Effector CD4-positive, alpha-beta T cell (primary cell): ENCODE measurements around the gene C14orf93.

Experiments used
- DNase-seq: peaks from one replicate; pipeline ENCODE4 v3.0.0-alpha.2; 2020
- total RNA-seq: gene quantifications from one replicate; lab custom pipeline; 2026; lab: John Stamatoyannopoulos, UW

C14orf93 gene
- total RNA-seq = 12.2 reads per million, percentile 36 among the genes with 10 or more reads in this experiment

- DNase-seq = peak; percentile 70
These were observed at the start of gene C14orf93 for GRCh38 chr14:23009939-23010726. TSS of gene C14orf93 (minus strand) at chr14:23010143. CDS start at chr14:22999023, 11,120 bp downstream.

- no peak for DNase-seq
These were observed 48.9 kb upstream of the C14orf93 start for GRCh38 chr14:23058654-23059504.

- DNase-seq = peak; percentile 85
These were observed 48.1 kb upstream of the C14orf93 start for GRCh38 chr14:23057757-23058653.

GRCh38 chr14:23056956-23057756 lies 47.2 kb upstream of the C14orf93 start, which contains the start of gene CDH24:
TSS of gene CDH24 (minus strand) at chr14:23057520. CDS start at chr14:23055733, 1,787 bp downstream.
- DNase-seq = peak; percentile 64

GRCh38 chr14:23056145-23056955 lies 46.4 kb upstream of the C14orf93 start:
- DNase-seq = peak; percentile 64

- DNase-seq = no peak
These were observed 45.7 kb upstream of the C14orf93 start for GRCh38 chr14:23055621-23056144.

- no peak for DNase-seq
These were observed 45.2 kb upstream of the C14orf93 start for GRCh38 chr14:23055147-23055550.

GRCh38 chr14:23054000-23054811 lies 44.3 kb upstream of the C14orf93 start:
- DNase-seq = no peak

GRCh38 chr14:23053426-23053825 lies 43.5 kb upstream of the C14orf93 start:
- DNase-seq = no peak

- no peak for DNase-seq
These were observed 42.7 kb upstream of the C14orf93 start for GRCh38 chr14:23052671-23053070.

GRCh38 chr14:23052182-23052623 lies 42.3 kb upstream of the C14orf93 start:
- no peak for DNase-seq

GRCh38 chr14:23051141-23052057 lies 41.5 kb upstream of the C14orf93 start:
- DNase-seq = no peak

GRCh38 chr14:23049011-23049410 lies 39.1 kb upstream of the C14orf93 start:
- DNase-seq = no peak

GRCh38 chr14:23047751-23048693 lies 38.1 kb upstream of the C14orf93 start:
- no peak for DNase-seq

- no peak for DNase-seq
These were observed 37.2 kb upstream of the C14orf93 start for GRCh38 chr14:23047034-23047634.
